Measurements from ENCODE around the gene HOXD1. TPM values are rescaled to one million over a fixed set of nuclear protein-coding genes. Genes with fewer than 3 reads are reported as not detected.

HOXD1 gene
- total RNA-seq, 2 experiments from 2014 or later = not detected

DNA sequence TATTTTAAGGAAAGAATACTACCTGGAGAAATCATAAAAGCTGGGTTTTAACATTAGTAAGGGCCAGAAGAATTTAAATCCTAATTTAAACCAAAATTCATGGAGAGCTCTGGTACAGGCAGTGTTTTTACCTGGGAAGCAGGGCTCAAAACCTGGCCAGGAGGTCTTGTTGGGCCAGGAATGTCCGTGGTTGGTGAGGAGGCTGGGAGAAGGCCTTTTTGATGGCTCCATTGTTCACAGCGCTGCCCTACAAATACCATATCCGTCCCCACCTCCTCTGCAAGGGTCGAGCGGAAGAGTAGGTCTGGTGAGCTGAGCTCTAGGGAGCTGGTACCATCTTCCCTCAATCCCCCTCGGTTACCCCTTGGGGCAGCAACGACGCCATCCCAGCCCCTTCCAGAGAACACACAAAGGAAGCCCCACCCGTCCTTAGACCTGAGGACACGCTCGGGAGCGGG is 10.9 kb upstream of the HOXD1 start:
- H3K79me2 ChIP-seq (ENCODE audit: insufficient read depth, low read depth, low read length) = no peaks in the 10 kb centered on the region
- no peaks in the 10 kb centered on the region for H4K20me1 ChIP-seq (ENCODE audit: insufficient read depth, low read length)
- intact Hi-C loops (cut with micrococcal nuclease; ENCODE audit: unreplicated experiment) = no loop called here
- no peaks in the 10 kb centered on the region for H3K9me2 ChIP-seq (ENCODE audit: insufficient read depth, low read length)
- POLR2A ChIA-PET = no interaction called here
- H3K27ac ChIP-seq (ENCODE audit: low read depth, low read length, poor library complexity, severe bottlenecking) = no peak overlapping the region
- H3K36me3 ChIP-seq (ENCODE audit: insufficient read depth, low read length) = no peaks in the 10 kb centered on the region
- H3K4me2 ChIP-seq (ENCODE audit: low read length) = no peak overlapping the region
- no peak overlapping the region for H3K4me3 ChIP-seq (ENCODE audit: low read depth, low read length, poor library complexity, severe bottlenecking)
- TF ChIP-seq EZH2phosphoT487 (IDR thresholded peaks at IDR 0.05; ENCODE audit: borderline replicate concordance, low read depth, low read length) = no peak
- TF ChIP-seq, protein P1, sequence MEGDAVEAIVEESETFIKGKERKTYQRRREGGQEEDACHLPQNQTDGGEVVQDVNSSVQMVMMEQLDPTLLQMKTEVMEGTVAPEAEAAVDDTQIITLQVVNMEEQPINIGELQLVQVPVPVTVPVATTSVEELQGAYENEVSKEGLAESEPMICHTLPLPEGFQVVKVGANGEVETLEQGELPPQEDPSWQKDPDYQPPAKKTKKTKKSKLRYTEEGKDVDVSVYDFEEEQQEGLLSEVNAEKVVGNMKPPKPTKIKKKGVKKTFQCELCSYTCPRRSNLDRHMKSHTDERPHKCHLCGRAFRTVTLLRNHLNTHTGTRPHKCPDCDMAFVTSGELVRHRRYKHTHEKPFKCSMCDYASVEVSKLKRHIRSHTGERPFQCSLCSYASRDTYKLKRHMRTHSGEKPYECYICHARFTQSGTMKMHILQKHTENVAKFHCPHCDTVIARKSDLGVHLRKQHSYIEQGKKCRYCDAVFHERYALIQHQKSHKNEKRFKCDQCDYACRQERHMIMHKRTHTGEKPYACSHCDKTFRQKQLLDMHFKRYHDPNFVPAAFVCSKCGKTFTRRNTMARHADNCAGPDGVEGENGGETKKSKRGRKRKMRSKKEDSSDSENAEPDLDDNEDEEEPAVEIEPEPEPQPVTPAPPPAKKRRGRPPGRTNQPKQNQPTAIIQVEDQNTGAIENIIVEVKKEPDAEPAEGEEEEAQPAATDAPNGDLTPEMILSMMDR (conservative IDR thresholded peaks at IDR 0.05; ENCODE audit: low read length) = no peak
- H3K4me1 ChIP-seq (ENCODE audit: insufficient read depth, low read length, poor library complexity, severe bottlenecking) = no peaks in the 10 kb centered on the region
- BruUV-seq (replicated peaks) = no TSS peak
- no peak for DNase-seq (ENCODE audit: low spot score)
- no peak overlapping the region for H2AFZ ChIP-seq (ENCODE audit: low read length)
- CTCF ChIA-PET (ENCODE audit: unreplicated experiment) = no interaction called here
- H3K9me3 ChIP-seq (ENCODE audit: low read length) = no peaks in the 10 kb centered on the region

- no peaks in the 10 kb centered on the region for H3K9me2 ChIP-seq (ENCODE audit: insufficient read depth, low read length)
- BruUV-seq (replicated peaks) = no TSS peak
- no peak overlapping the region for H3K4me2 ChIP-seq (ENCODE audit: low read length)
- no peaks in the 10 kb centered on the region for H3K9me3 ChIP-seq (ENCODE audit: low read length)
- H2AFZ ChIP-seq (ENCODE audit: low read length) = no peak overlapping the region
- H3K36me3 ChIP-seq (ENCODE audit: insufficient read depth, low read length) = no peaks in the 10 kb centered on the region
- no peak overlapping the region for H3K27ac ChIP-seq (ENCODE audit: low read depth, low read length, poor library complexity, severe bottlenecking)
- H3K79me2 ChIP-seq (ENCODE audit: insufficient read depth, low read depth, low read length) = no peaks in the 10 kb centered on the region
- no peak overlapping the region for H3K4me3 ChIP-seq (ENCODE audit: low read depth, low read length, poor library complexity, severe bottlenecking)
- ChIA-PET POLR2A (no interaction called here), CTCF (ENCODE audit: unreplicated experiment) (no interaction called here)
- TF ChIP-seq EZH2phosphoT487 (IDR thresholded peaks at IDR 0.05; ENCODE audit: borderline replicate concordance, low read depth, low read length) = no peak
- TF ChIP-seq, protein P1 (conservative IDR thresholded peaks at IDR 0.05; ENCODE audit: low read length) = no peak
- H4K20me1 ChIP-seq (ENCODE audit: insufficient read depth, low read length) = no peaks in the 10 kb centered on the region
- DNase-seq (ENCODE audit: low spot score) = no peak
- H3K4me1 ChIP-seq (ENCODE audit: insufficient read depth, low read length, poor library complexity, severe bottlenecking) = no peaks in the 10 kb centered on the region
- intact Hi-C loops (cut with micrococcal nuclease; ENCODE audit: unreplicated experiment) = no loop called here
Measured at GRCh38 chr2:176178038-176178756, 10.3 kb upstream of the HOXD1 start.

DNA sequence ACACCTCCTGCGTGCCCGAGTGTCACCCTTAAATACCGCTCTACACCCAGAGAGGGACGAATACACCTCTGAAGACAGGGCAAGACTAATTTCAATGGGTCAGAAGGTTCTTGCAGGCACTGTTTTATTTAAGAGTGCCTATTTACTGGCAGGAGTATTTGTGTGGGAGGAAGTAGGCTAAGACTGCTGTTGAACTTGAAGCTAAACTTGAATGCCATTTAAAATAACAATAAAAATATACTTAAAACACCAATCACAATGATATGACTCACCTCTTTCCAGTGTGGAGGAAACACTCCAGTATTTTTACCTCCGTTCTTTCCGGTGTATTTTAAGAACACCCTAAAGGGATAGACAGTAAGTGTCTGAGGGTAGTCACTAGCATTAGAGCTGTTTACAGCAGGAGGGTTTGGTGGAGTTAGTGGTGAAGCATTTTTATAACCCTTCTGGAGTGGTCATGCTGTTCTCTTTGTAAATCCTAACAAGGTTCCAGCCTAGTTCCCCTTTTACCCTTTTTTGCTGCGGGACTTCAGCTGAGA is 9.6 kb upstream of the HOXD1 start:
- no TSS peak for BruUV-seq (replicated peaks)
- H3K9me3 ChIP-seq (ENCODE audit: low read length) = no peaks in the 10 kb centered on the region
- H3K4me2 ChIP-seq (ENCODE audit: low read length) = no peak overlapping the region
- no peaks in the 10 kb centered on the region for H3K79me2 ChIP-seq (ENCODE audit: insufficient read depth, low read depth, low read length)
- no peak overlapping the region for H3K4me3 ChIP-seq (ENCODE audit: low read depth, low read length, poor library complexity, severe bottlenecking)
- no peaks in the 10 kb centered on the region for H3K4me1 ChIP-seq (ENCODE audit: insufficient read depth, low read length, poor library complexity, severe bottlenecking)
- TF ChIP-seq, protein P1 (conservative IDR thresholded peaks at IDR 0.05; ENCODE audit: low read length) = no peak
- no peak for TF ChIP-seq EZH2phosphoT487 (IDR thresholded peaks at IDR 0.05; ENCODE audit: borderline replicate concordance, low read depth, low read length)
- CTCF ChIA-PET (ENCODE audit: unreplicated experiment) = no interaction called here
- no peaks in the 10 kb centered on the region for H3K9me2 ChIP-seq (ENCODE audit: insufficient read depth, low read length)
- intact Hi-C loops (cut with micrococcal nuclease; ENCODE audit: unreplicated experiment) = no loop called here
- POLR2A ChIA-PET = no interaction called here
- H3K27ac ChIP-seq (ENCODE audit: low read depth, low read length, poor library complexity, severe bottlenecking) = no peak overlapping the region
- no peaks in the 10 kb centered on the region for H3K36me3 ChIP-seq (ENCODE audit: insufficient read depth, low read length)
- H4K20me1 ChIP-seq (ENCODE audit: insufficient read depth, low read length) = no peaks in the 10 kb centered on the region
- DNase-seq (ENCODE audit: low spot score) = no peak
- H2AFZ ChIP-seq (ENCODE audit: low read length) = no peak overlapping the region
